Ecto neural progenitor cell (in vitro differentiated cells): ENCODE measurements around the gene ZNF486.
A peak's percentile ranks its signal among the peaks of the same experiment; 100 is the strongest.
"Not testable (repeated sequence)": the region's sequence is repeated elsewhere in the genome, so short reads cannot be mapped to it uniquely, and the experiment has no call there.

Source experiments
- DNase-seq: peaks from one replicate; pipeline ENCODE4 v3.0.0-alpha.2; 2018; ENCODE audit warnings: low spot score

Gene ZNF486

DNA sequence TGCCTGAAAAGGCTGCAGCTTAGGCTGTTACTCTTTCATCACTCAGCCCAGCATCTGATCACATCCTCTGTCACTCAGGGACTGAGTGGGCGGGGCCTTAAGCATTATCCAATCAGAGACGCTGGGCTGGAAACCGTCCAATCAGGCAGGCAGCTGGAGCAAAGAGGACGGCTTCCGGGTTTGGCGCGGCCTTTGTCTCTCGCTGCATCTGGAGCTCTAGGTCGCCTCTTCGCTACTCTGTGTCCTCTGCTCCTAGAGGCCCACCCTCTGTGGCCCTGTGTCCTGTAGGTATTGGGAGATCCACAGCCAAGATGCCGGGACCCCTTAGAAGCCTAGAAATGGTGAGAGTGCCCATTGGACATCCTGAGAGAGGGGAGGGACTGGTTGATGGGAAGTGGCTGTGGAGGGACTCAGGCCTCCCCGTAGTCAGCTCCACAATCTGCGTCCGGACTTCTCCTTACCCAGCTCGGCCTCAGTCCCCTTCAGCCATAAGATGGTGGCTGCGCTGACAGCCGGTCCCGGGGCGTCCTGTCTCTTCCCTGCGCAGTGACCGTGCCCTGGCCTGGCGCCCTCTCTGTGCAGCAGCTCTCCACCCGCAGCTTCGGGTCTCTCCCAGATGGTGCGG, at the start of gene ZNF486:
TSS of gene ZNF486 (plus strand) at position 195 of the 625 bp plus-strand sequence. CDS start at position 312, 117 bp downstream.
- DNase-seq: peak; percentile 96

DNA sequence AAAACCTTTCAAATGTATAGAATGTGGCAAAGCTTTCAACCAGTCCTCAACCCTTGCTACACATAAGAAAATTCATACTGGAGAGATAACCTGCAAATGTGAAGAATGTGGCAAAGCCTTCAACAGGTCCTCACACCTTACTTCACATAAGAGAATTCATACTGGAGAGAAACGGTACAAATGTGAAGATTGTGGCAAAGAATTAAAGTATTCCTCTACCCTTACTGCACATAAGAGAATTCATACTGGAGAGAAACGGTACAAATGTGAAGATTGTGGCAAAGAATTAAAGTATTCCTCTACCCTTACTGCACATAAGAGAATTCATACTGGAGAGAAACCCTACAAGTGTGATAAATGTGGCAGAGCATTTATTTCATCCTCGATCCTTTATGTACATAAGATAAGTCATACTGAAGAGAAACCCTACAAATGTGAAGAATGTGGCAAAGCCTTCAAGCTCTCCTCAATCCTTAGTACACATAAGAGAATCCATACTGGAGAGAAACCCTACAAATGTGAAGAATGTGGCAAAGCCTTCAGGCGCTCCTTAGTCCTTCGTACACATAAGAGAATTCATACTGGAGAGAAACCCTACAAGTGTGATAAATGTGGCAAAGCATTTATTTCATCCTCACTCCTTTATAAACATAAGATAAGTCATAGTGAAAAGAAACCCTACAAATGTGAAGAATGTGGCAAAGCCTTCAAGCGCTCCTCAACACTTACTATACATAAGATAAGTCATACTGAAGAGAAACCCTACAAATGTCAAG, 48.8 kb upstream of the ZNF486 start:
- DNase-seq: not testable (repeated sequence)

DNA sequence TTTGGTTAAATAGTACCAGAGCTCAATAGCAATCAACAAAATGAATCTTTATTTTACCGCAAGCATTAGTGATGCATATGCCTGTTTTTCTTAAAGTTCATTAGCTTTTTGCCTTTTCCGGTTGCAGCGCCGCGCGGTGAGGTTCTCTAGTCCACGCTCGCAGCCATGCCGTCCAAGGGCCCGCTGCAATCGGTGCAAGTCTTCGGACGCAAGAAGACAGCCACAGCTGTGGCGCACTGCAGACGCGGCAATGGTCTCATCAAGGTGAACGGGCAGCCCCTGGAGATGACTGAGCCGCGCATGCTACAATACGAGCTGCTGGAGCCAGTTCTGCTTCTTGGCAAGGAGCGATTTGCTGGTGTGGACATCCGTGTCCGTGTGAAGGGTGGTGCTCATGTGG, 42.1 kb upstream of the ZNF486 start:
- no peak for DNase-seq

DNA sequence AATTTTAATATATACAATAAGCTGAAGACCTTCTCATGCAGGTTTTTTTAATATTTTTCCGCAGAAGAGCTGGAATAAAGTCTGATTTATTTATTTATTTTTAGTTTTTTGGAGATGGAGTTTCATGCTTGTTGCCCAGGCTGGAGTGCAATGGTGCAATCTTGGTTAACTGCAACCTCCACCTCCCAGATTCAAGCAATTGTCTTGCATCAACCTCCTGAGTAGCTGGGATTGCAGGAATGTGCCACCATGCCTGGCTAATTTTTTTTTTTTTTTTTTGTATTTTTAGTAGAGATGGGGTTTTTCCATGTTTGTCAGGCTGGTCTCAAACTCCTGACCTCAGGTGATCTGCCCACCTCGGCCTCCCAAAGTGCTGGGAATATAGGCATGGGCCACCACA, 34.1 kb upstream of the ZNF486 start:
- not testable (repeated sequence) for DNase-seq

DNA sequence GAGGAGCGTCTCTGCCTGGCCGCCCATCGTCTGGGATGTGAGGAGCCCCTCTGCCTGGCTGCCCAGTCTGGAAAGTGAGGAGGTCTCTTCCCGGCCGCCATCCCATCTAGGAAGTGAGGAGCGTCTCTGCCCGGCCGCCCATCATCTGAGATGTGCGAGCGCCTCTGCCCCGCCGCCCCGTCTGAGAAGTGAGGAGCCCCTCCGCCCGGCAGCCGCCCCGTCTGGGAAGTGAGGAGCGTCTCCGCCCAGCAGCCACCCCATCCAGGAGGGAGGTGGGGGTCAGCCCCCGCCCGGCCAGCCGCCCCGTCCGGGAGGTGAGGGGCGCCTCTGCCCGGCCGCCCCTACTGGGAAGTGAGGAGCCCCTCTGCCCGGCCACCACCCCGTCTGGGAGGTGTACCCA, 29.3 kb upstream of the ZNF486 start:
- DNase-seq: not testable (repeated sequence)

DNA sequence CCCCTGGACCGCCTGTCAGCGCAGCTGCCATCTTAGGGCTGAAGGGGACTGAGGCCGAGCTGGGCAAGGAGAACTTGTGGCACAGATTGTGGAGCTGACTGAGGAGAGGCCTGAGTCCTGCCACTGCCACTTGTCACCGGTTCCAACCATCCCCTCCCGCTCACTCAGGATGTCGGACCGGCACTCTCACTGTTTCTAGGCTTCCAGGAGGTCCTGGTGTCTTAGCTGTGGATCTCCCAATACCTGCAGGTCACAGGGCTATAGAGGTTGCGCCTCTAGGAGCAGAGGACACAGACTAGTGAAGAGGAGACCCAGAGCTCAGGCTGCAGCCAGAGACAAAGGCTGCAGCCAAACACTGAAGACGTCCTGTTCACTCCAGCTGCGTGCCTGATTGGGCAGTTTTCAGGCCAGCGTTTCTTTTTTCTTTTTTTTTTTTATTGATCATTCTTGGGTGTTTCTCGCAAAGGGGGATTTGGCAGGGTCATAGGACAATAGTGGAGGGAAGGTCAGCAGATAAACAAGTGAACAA, 15.3 kb upstream of the ZNF486 start:
- DNase-seq: peak; percentile 58

DNA sequence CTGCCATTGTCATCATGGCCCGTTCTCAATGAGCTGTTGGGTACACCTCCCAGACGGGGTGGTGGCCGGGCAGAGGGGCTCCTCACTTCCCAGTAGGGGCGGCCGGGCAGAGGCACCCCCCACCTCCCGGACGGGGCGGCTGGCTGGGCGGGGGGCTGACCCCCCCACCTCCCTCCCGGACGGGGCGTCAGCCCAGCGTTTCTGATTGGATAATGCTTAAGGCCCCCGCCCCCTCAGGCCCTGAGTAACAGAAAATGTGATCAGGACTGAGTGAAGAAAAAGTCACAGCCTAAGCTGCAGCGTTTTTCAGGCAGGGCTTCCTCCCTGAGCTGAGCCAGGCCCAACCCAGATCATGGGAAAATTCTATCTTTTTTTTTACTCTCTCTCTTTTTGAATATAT, 14.5 kb upstream of the ZNF486 start:
- DNase-seq: peak; percentile 75

DNA sequence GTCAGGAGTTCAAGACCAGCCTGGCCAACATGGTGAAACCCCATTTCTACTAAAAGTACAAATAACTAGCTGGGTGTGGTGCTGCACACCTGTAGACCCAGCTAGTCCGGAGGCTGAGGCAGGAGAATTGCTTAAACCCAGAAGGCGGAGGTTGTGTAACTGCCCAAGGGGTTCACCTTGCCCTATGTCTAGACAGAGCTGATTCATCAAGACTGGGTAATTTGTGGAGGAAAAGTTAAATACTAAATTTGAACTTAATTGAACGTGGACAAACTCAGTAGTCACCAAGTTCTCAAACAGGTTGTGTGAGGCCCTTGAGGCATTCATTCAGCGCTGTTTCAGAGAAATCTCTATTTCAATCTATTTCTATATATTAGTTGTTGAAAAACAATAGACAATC, 13.7 kb upstream of the ZNF486 start:
- DNase-seq: no peak

DNA sequence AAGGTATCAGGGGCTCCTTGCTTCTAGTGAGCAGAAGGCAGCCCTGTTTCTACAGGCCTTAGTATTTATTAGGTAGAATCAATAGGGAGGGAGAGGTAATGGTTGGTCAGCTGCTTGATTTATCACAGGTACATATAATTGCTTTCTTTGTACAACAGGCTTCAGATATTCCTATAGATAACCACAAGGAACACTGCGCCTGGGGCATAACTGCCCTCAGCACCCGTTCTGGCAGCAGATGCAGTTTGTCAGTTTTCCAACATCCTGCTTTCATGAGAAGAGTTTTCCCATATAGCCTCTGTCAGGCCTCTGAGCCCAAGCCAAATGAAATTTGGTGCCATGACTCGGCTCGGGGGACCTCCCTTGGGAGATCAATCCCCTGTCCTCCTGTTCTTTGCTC, 12.4 kb upstream of the ZNF486 start:
- DNase-seq: no peak

DNA sequence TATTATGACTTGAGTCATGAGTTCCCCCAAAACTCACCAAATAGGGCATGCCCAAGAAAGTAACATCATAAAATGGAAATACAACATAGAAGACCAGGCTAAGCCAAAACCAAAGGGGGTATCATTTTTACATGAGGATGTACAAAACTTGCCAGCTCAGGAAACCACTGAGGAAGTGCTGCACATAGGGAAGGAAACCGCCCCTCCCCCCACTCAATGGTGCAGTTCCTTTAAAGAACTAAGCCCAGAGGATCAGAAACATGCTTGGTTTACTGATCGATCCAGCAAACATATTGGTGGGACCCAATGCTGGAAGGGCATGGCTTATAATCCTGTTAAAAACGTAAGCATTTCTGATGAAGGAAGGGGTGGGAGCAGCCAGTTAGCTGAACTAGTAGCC, 4.2 kb upstream of the ZNF486 start:
- no peak for DNase-seq

DNA sequence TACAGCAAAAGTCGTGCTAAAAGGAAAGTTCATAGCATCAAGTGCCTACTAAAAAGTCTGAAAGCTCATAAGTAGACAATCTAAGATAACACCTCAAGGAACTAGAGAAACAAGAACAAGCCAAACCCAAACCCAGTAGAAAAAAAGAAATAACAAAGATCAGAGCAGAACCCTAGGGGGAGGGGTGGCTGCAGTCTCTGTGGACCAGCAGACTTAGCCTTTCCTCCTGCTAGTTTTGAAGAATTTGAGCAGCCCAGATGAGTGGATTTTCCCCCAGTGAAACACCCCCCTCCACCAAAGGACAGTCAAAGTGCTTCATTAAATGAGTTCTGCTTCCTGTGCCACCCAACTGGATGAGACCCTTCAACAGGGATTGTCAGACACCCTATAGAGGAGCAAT, 2.6 kb upstream of the ZNF486 start:
- no peak for DNase-seq

DNA sequence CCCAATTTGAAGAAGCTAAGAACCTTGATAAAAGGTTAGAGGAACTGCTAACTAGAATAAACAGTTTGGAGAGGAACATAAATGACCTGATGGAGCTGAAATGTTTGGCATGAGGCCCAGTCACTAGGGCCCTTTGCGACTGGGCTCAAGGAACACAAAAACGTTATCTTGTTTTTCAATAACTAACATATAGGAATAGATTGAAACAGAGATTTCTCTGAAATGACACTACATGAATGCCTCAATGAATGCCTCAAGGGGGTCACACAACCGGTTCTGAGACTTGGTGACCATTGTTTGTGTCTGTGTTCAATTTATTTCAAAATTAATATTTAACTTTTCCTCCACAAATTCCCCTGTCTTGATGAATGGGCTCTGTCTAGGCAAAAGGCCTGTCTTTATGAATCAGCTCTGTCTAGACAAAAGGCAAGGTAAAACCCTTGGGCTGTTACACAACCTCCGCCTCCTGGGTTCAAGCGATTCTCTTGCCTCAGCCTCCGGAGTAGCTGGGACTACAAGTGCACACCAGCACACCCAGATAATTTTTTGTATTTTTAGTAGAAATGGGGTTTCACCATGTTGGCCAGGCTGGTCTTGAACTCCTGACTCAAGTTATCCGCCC, 932 bp upstream of the ZNF486 start:
- no peak for DNase-seq

DNA sequence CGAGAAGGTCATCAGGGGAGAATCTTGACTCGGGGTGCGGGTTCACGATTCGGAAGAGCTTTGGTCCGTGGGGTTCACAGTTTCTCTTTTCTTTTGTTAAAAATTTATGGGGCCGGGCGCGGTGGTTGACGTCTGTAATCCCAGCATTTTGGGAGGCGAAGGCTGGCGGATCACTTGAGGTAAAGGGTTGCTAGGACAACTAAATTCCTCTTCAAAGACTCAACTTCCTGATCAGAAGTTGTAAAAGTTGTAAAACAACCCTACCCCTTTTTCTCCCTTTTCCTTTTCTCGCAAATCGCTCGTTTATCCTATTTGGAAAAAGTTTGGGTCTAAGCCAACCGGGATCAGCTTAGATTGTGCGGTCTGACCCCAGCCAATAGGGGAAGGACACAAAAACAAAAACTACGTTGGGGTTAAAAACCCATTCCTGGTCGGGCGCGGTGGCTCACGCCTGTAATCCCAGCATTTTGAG, 673 bp downstream of the ZNF486 start:
- peak; percentile 51 for DNase-seq

DNA sequence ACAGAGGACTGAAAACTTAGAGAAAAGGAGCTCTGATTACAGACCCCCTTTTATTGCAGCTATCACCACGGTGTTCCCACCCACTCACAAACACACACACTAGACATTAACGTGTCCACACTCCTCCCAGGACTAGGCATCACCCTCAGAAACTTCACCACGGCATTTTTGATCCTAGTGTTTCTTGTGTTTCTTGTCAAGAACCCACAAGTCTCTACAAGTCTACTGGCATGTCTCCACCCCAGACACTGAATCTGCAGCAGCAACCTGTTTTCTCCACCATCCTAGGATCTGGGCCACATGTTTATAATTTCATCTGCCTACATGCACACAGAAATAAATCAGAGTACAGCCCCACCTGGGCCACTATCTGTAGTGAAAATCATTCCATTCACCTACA, 4.3 kb downstream of the ZNF486 start:
- DNase-seq: no peak

DNA sequence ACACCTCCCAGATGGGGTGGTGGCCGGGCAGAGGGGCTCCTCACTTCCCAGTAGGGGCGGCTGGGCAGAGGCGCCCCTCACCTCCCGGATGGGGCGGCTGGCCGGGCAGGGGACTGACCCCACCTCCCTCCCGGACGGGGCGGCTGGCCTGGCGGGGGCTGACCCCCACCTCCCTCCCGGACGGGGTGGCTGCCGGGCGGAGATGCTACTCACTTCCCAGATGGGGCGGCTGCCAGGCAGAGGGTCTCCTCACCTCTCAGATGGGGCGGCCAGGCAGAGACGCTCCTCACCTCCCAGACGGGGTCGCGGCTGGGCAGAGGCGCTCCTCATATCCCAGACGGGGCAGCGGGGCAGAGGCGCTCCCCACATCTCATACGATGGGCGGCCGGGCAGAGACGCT, 8.8 kb downstream of the ZNF486 start:
- not testable (repeated sequence) for DNase-seq

DNA sequence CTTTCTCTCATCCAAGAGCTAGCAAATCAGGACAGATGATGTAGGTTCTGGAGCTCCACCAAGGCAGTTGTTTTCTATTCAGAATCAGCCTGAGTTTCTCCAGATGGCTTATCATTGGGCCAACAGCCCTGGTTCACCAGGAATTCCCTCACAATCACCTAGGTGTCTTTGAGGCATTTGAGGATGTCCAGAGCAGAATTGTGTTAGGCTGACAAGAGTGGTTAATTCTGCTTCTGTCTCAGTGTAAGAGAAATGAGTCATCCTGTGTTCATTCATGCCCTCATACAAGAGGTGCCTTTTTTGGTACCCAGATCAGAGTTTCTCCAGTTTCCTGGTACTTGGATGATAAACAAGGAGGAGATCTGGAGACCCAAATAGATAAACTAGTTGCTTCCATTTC, 12.9 kb downstream of the ZNF486 start:
- not testable (repeated sequence) for DNase-seq

DNA sequence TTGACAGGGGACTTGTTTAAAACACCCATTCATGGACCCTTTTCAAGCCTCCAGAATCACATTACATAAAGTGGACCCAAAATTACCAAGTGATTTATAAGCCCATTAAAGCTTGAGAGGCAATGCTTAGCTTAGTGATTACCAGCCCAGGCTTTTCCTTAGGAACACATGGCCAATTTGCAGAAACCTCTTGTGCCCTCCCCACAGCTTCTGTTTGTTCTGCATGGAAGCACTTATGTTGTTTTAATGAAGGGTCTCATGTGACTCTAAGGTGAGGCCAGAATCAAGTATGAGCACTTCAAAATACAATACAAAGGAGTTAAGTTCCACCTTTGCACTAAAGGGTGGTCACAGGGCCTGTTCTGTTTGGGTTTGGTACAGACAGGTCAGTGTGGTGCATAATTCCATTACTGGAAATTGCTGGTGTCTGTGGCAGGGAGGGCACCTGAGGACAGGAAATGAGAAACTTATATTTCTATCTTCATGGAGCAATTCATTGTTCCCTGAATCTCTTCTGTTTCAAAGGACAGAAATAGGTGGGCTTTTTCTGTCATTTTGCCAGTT, 15.3 kb downstream of the ZNF486 start:
- DNase-seq: no peak

DNA sequence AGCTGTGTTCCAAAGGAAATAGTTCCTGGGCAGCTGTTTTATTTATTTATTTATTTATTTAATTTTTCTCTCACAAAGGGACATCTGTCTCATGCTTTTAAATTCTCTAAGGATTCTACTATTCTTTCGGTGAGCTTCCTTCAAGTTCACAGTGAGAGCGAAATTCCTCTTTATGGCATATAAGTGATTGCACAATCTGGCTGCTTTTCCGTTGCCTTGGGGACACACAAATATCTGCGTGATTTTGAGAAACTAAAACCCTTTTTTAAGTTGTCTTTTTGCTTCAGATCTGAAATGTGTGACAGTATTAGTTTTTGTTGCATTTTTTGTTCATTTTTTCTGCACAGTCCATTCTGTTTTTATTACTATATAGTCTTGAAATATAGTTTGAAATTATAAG, 19.2 kb downstream of the ZNF486 start:
- no peak for DNase-seq

DNA sequence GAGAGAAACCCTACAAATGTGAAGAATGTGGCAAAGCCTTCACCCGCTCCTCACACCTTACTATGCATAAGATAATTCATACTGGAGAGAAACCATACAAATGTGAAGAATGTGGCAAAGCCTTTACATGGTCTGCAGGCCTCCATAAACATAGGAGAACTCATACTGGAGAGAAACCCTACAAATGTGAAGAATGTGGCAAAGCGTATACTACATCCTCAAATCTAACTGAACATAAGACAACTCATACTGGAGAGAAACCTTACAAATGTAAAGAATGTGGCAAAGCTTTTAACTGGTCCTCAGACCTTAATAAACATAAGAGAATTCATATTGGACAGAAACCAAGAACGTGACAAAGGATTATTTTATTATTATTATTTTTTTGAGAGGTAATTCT, 30.7 kb downstream of the ZNF486 start:
- no peak for DNase-seq

DNA sequence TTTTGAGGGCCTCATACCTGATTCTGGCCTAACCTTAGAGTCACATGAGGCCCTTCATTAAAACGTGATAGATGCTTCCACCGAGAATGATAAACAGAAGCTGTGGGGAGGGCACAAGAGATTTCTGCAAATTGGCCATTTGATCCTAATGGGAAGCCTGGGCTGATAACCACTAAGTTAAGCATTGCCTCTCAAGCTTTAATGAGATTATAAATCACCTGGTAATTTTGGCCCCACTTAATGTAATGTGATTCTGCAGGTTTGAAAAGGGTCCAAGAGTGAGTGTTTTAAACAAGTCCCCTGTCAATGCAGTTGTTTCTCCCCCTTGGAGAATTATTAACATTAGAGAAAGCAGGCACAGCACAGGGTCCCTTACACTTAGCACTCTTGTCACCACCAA, 42.0 kb downstream of the ZNF486 start:
- no peak for DNase-seq

DNA sequence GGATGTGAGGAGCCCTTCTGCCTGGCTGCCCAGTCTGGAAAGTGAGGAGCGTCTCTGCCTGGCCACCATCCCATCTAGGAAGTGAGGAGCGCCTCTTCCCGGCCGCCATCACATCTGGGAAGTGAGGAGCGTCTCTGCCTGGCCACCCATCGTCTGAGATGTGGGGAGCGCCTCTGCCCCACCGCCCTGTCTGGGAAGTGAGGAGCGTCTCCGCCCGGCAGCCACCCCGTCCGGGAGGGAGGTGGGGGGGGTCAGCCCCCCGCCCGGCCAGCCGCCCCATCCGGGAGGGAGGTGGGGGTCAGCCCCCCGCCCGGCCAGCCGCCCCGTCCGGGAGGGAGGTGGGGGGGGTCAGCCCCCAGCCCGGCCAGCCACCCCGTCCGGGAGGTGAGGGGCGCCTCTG, 47.4 kb downstream of the ZNF486 start:
- DNase-seq: not testable (repeated sequence)

DNA sequence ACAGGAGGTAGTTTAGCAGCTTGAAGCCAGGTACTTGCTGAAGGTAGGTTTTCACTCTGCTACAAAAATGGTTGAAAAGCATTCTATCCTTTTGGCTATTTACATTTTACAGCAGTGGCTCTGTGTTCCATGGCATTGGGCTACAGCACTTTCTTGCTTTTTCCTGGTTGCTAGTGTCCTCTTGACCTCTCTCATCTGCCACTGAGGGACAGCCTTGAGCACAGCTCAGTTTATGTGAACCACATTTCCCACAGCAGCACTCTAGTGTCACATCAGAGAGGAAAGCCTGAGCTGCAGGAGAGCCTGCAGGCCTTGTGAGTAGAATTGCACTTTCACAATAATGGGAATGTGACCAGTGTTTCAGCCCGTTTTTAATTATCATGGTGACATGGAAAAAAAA, 54.6 kb downstream of the ZNF486 start:
- not testable (repeated sequence) for DNase-seq

DNA sequence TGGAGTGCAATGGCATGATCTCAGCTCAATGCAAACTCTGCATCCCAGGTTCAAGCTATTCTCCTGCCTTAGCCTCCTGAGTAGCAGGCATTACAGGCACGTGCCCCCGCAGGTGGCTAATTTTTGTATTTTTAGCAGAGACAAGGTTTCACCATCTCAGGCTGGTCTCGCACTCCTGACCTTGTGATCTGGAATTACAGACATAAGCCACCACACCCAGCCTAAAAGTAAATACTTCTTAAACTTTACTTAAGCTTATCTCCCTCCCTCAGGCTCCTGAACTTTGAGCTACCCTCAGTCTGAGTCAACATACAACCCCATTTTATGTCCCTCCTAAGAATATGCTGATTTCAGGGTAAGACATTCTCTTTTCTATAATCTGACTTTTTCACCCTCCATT, 66.1 kb downstream of the ZNF486 start:
- no peak for DNase-seq
